Nephron progenitor cell (in vitro differentiated cells): Measurements from ENCODE around the gene SBF2.

Experiments
- DNase-seq: peaks from one replicate; pipeline ENCODE4 v3.0.0; 2021
- H3K27ac Mint-ChIP-seq: 2 replicates; pipeline ENCODE4 v1.8.0; 2021; ENCODE audit warnings: mild to moderate bottlenecking, moderate library complexity, mixed read lengths
- H3K27me3 Mint-ChIP-seq: 2 replicates; pipeline ENCODE4 v1.8.0; 2021; ENCODE audit warnings: mild to moderate bottlenecking, low read depth, mixed read lengths; ENCODE audit not compliant: poor library complexity
- H3K36me3 Mint-ChIP-seq: 2 replicates; pipeline ENCODE4 v1.8.0; 2021; ENCODE audit warnings: low read depth, mixed read lengths
- H3K4me1 Mint-ChIP-seq: 2 replicates; pipeline ENCODE4 v1.8.0; 2021; ENCODE audit warnings: mixed read lengths
- H3K4me3 Mint-ChIP-seq: 2 replicates; pipeline ENCODE4 v1.8.0; 2021; ENCODE audit warnings: mild to moderate bottlenecking, moderate library complexity, mixed read lengths
- H3K9me3 Mint-ChIP-seq: 2 replicates; pipeline ENCODE4 v1.8.0; 2021; ENCODE audit warnings: mild to moderate bottlenecking, moderate library complexity, mixed read lengths
- CTCF ChIP-seq: fragments of 200-600 bp; sonication (generic); IDR thresholded peaks from 2 replicates; pipeline ENCODE4 v1.5.0; 2021; ENCODE audit warnings: antibody characterized with exemption

Gene SBF2

GRCh38 chr11:9838961-9839360 lies 455.1 kb downstream of the SBF2 start:
- Mint-ChIP-seq H3K27ac (no peak overlapping the region), H3K36me3 (peaks cover 44% of the 10 kb centered on the region), H3K4me1 (no peaks in the 10 kb centered on the region), H3K4me3 (no peak overlapping the region), H3K9me3 (no peaks in the 10 kb centered on the region), H3K27me3 (no peaks in the 10 kb centered on the region)
- TF ChIP-seq CTCF: no peak
- DNase-seq: no peak

DNA sequence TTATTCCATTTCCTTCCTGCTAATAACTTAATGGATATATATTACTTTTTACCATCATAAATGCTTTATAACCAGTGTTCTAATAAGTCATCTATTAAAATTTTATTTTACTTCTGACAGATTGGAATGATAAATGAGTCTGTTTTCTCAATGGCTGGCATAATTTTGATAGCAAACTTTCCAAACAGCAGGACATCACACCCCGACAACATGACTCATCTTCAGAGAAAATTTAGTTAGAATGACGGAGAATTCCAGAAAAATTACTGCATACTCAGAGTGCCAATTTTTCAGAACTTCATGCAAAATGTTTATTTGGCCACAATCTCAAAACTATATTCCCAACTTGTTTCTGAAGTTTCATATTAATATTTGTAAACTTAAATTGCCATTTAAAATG lies 455.8 kb downstream of the SBF2 start:
- no peak overlapping the region for H3K27ac Mint-ChIP-seq
- H3K4me1 Mint-ChIP-seq: no peaks in the 10 kb centered on the region
- H3K9me3 Mint-ChIP-seq: no peaks in the 10 kb centered on the region
- no peak for DNase-seq
- H3K27me3 Mint-ChIP-seq: no peaks in the 10 kb centered on the region
- no peak overlapping the region for H3K4me3 Mint-ChIP-seq
- no peak for TF ChIP-seq CTCF
- peaks cover 44% of the 10 kb centered on the region for H3K36me3 Mint-ChIP-seq

DNA sequence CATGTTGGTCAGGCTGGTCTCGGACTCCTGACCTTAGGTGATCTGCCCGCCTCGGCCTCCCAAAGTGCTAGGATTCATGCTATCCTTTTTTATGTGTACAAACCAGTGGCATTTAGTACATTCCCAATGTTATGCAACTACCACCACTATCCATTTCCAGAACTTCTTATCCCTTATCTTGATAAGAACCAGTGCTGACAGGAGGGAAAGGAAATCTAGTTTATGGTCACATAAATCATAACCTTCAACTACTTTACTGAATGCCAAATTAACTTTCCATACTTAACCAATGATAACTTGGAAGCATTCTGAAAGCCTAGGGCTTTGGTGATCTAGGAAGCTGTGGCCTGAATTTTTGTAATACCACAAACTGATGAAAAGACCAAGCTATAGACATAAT lies 459.7 kb downstream of the SBF2 start:
- Mint-ChIP-seq H3K4me3 (no peak overlapping the region), H3K36me3 (peaks cover 27% of the 10 kb centered on the region), H3K27me3 (no peaks in the 10 kb centered on the region), H3K9me3 (no peaks in the 10 kb centered on the region), H3K4me1 (no peaks in the 10 kb centered on the region), H3K27ac (no peak overlapping the region)
- no peak for DNase-seq
- TF ChIP-seq CTCF: no peak

GRCh38 chr11:9831122-9831521 lies 462.9 kb downstream of the SBF2 start:
- Mint-ChIP-seq H3K4me1 (no peaks in the 10 kb centered on the region), H3K4me3 (no peak overlapping the region), H3K36me3 (peaks cover 20% of the 10 kb centered on the region), H3K27me3 (no peaks in the 10 kb centered on the region), H3K9me3 (no peaks in the 10 kb centered on the region), H3K27ac (no peak overlapping the region)
- TF ChIP-seq CTCF: no peak
- DNase-seq: no peak

- H3K36me3 Mint-ChIP-seq: peaks cover 16% of the 10 kb centered on the region
- no peak for DNase-seq
- no peaks in the 10 kb centered on the region for H3K9me3 Mint-ChIP-seq
- no peaks in the 10 kb centered on the region for H3K27me3 Mint-ChIP-seq
- no peaks in the 10 kb centered on the region for H3K4me1 Mint-ChIP-seq
- no peak overlapping the region for H3K4me3 Mint-ChIP-seq
- H3K27ac Mint-ChIP-seq: no peak overlapping the region
- no peak for TF ChIP-seq CTCF
Observed at GRCh38 chr11:9827708-9828107, 466.3 kb downstream of the SBF2 start.

DNA sequence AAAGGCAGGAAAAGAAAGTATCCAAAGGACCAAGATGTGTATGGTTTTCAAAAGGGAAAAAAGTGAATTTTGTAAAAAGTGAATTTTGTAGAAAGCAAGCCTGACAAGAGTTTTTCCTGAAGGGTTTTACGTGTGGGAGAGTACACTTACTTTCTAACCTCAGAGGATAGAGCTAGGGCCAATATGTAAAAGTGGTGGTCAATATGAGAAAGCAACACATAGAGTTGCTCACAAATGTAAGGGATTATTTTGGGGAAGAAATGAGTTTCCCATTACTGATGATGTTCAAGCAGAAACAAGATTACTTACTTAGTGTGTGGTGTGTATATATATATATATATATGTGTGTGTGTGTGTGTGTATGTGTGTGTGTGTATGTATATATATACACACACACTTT lies 467.6 kb downstream of the SBF2 start:
- Mint-ChIP-seq H3K27ac (no peak overlapping the region), H3K36me3 (peaks cover 13% of the 10 kb centered on the region), H3K4me1 (no peaks in the 10 kb centered on the region), H3K9me3 (no peaks in the 10 kb centered on the region), H3K27me3 (no peaks in the 10 kb centered on the region), H3K4me3 (no peak overlapping the region)
- no peak for DNase-seq
- no peak for TF ChIP-seq CTCF
